HepG2 (cell line): ENCODE measurements around the gene CCT6A. TPM values are rescaled to one million over a fixed set of nuclear protein-coding genes. Genes with fewer than 3 reads are reported as not detected.

Source experiments
- DNMT1 ChIP-seq: sonication (generic); formaldehyde crosslinking; IDR thresholded peaks from 2 replicates; pipeline ENCODE4 v1.5.1; 2020; ENCODE audit warnings: mild to moderate bottlenecking, missing genetic modification reagents
- ELF3 ChIP-seq: IDR thresholded peaks from 2 replicates; pipeline ENCODE4 v1.6.1; 2016; ENCODE audit warnings: missing genetic modification reagents, missing compliant biosample characterization
- GABPA ChIP-seq, 2 experiments: IDR thresholded peaks; 2 replicates each; pipeline ENCODE4 v1.6.1; 2011 to 2016; ENCODE audit warnings: low read depth in 2 of 2, low read length in 1 of 2, missing biosample characterization in 1 of 2, missing genetic modification characterization in 1 of 2
- GPBP1L1 ChIP-seq: sonication (generic); formaldehyde crosslinking; IDR thresholded peaks from 2 replicates; pipeline ENCODE4 v1.5.0; 2020; ENCODE audit warnings: mild to moderate bottlenecking, missing genetic modification reagents
- KDM6A ChIP-seq: IDR thresholded peaks from 2 replicates; pipeline ENCODE4 v1.6.1; 2016; ENCODE audit warnings: low read depth
- MEIS1 ChIP-seq: sonication (generic); formaldehyde crosslinking; IDR thresholded peaks from 2 replicates; pipeline ENCODE4 v1.9.0; 2021; ENCODE audit warnings: mild to moderate bottlenecking, missing genetic modification reagents, moderate library complexity, borderline replicate concordance
- NCOA5 ChIP-seq: sonication (generic); formaldehyde crosslinking; IDR thresholded peaks from 2 replicates; pipeline ENCODE4 v1.4.0; 2020; ENCODE audit warnings: missing genetic modification reagents
- NPAS2 ChIP-seq: sonication (generic); formaldehyde crosslinking; IDR thresholded peaks from 2 replicates; pipeline ENCODE4 v1.8.0; 2022; ENCODE audit warnings: mild to moderate bottlenecking, missing genetic modification reagents, borderline replicate concordance
- POGZ ChIP-seq: sonication (generic); formaldehyde crosslinking; IDR thresholded peaks from 2 replicates; pipeline ENCODE4 v1.4.0; 2020; ENCODE audit warnings: mild to moderate bottlenecking, missing genetic modification reagents
- POLR2AphosphoS5 ChIP-seq: IDR thresholded peaks from 2 replicates; pipeline ENCODE4 v1.6.1; 2012; ENCODE audit warnings: low read depth, low read length
- SMAD1 ChIP-seq: sonication (generic); formaldehyde crosslinking; IDR thresholded peaks from 2 replicates; pipeline ENCODE4 v1.4.0; 2020; ENCODE audit warnings: missing genetic modification reagents, low read depth, mild to moderate bottlenecking, borderline replicate concordance
- SNAI1 ChIP-seq: sonication (generic); formaldehyde crosslinking; IDR thresholded peaks from 2 replicates; pipeline ENCODE4 v1.5.0; 2020; ENCODE audit warnings: mild to moderate bottlenecking, missing genetic modification reagents, borderline replicate concordance
- TAF1 ChIP-seq: sonication (generic); formaldehyde crosslinking; IDR thresholded peaks from 2 replicates; pipeline ENCODE4 v1.4.0; 2020; ENCODE audit warnings: missing genetic modification reagents
- YEATS4 ChIP-seq: sonication (generic); formaldehyde crosslinking; IDR thresholded peaks from 2 replicates; pipeline ENCODE4 v1.4.0; 2020; ENCODE audit warnings: missing genetic modification reagents, borderline replicate concordance
- ZMAT3 ChIP-seq: sonication (generic); formaldehyde crosslinking; conservative IDR thresholded peaks from 2 replicates; pipeline ENCODE4 v1.7.0; 2021; ENCODE audit warnings: missing genetic modification reagents
- ZNF253 ChIP-seq: sonication (generic); formaldehyde crosslinking; IDR thresholded peaks from 2 replicates; pipeline ENCODE4 v1.8.0; 2022; ENCODE audit warnings: mild to moderate bottlenecking, missing genetic modification reagents, borderline replicate concordance
- ZNF547 ChIP-seq: sonication (generic); formaldehyde crosslinking; IDR thresholded peaks from 2 replicates; pipeline ENCODE4 v1.5.1; 2020; ENCODE audit warnings: mild to moderate bottlenecking, missing genetic modification reagents
- ZNF557 ChIP-seq: sonication (generic); formaldehyde crosslinking; IDR thresholded peaks from 2 replicates; pipeline ENCODE4 v1.4.0; 2020; ENCODE audit warnings: missing genetic modification reagents
- ZNF564 ChIP-seq: sonication (generic); formaldehyde crosslinking; IDR thresholded peaks from 2 replicates; pipeline ENCODE4 v1.8.1; 2023; ENCODE audit warnings: mild to moderate bottlenecking, missing genetic modification reagents
- ZNF678 ChIP-seq: sonication (generic); formaldehyde crosslinking; IDR thresholded peaks from 2 replicates; pipeline ENCODE4 v1.4.0; 2020; ENCODE audit warnings: mild to moderate bottlenecking, missing genetic modification reagents
- ZNF737 ChIP-seq: sonication (generic); formaldehyde crosslinking; IDR thresholded peaks from 2 replicates; pipeline ENCODE4 v1.5.0; 2020; ENCODE audit warnings: missing genetic modification reagents, mild to moderate bottlenecking, borderline replicate concordance
- ZNF816 ChIP-seq: sonication (generic); formaldehyde crosslinking; IDR thresholded peaks from 2 replicates; pipeline ENCODE4 v1.8.0; 2022; ENCODE audit warnings: missing genetic modification reagents, mild to moderate bottlenecking, borderline replicate concordance
- polyA plus RNA-seq, 8 experiments: library from polyadenylated mRNA; depleted of rRNA in 3 of 8; stranded (reverse) in 7 of 8; unstranded in 1 of 8; fragments of >200 nt; fragmentation: Illumina TruSeq in 4 of 8; extraction: Trizol in 4 of 8; gene quantifications; 2 replicates each; pipeline versions ENCODE4 v1.2.1 to v1.2.3, GENCODE V29; 2011 to 2016; ENCODE audit warnings: low read depth in 4 of 8, missing spikeins in 1 of 8, mixed read lengths in 1 of 8; ENCODE audit not compliant: insufficient read depth in 1 of 8
- total RNA-seq, 5 experiments: library from RNA; depleted of rRNA; stranded (reverse); fragments of >200 nt; fragmentation: Illumina TruSeq; extraction: Trizol; gene quantifications; 2 replicates each; pipeline ENCODE4 v1.2.3, GENCODE V29; 2016; ENCODE audit warnings: low read depth in 1 of 5
- TF ChIP-seq, protein P1 (sequence below): sonication (generic); formaldehyde crosslinking; IDR thresholded peaks from 2 replicates; pipeline ENCODE4 v1.4.0; 2020; ENCODE audit warnings: missing genetic modification reagents
- TF ChIP-seq, protein P2 (sequence below): sonication (generic); formaldehyde crosslinking; IDR thresholded peaks from 2 replicates; pipeline ENCODE4 v1.8.0; 2022; ENCODE audit warnings: missing genetic modification reagents, mild to moderate bottlenecking, borderline replicate concordance
- TF ChIP-seq, protein P3 (sequence below): sonication (generic); formaldehyde crosslinking; IDR thresholded peaks from 2 replicates; pipeline ENCODE4 v1.5.0; 2020; ENCODE audit warnings: missing genetic modification reagents
- TF ChIP-seq, protein P4 (sequence below): sonication (generic); formaldehyde crosslinking; IDR thresholded peaks from 2 replicates; pipeline ENCODE4 v1.5.0; 2020; ENCODE audit warnings: missing genetic modification reagents

Gene CCT6A
- total and polyA plus RNA-seq, 2 of the 13 experiments (the other 11 are each of a cell fraction or from before 2014, with no cell fraction given), result 219 to 292 TPM

DNA sequence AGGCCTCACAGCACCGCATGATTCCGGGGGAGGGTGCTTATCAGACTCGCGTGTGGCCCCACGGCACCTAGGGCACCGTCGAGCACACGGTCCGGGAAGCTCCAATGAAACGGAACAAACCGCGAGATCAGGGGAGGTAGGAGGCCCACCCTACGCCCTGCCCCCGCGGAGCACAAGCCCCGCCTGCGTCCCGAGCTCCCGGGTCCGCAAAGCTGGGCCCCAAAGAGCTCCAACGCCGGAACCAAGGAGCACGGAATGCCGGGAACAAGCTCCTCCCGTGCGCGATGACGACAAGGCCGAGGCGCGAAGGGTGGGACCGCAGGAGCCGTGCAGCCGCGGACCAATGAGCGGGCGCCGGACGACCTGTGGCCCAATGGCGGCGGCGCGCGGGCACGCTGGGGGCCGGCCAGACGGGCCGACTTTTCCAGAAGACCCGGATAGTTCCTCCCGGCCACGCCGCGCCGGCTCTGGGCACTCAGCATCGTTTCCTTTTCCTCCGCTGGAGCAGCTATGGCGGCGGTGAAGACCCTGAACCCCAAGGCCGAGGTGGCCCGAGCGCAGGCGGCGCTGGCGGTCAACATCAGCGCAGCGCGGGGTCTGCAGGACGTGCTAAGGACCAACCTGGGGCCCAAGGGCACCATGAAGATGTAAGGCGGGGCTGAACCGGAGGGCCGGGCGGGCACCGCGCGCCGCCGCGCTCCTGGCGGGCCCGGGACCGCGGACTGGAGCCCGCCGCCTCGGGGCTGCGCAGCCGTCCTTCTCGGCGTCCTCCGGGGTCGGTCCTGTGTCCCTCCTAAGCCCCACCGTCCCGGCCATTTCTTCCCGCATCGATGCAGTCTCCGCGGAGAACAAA, at the start of gene CCT6A, which contains the start of gene PSPH (continued):
- TF ChIP-seq ZNF564 (CRISPR knock-in tag) (no peak; the same call in 1 of the 2 replicates), POLR2AphosphoS5 (peak; percentile 76), MEIS1 (CRISPR knock-in tag) (peak; percentile 49; the same call in 1 of the 2 replicates), POGZ (CRISPR knock-in tag) (peak; percentile 95), ZNF816 (no peak; the same call in 1 of the 2 replicates), SNAI1 (CRISPR knock-in tag) (no peak), ZNF557 (0 out of 2 replicates have a peak, but pooled peaks have one; percentile 32), ZNF737 (CRISPR knock-in tag) (no peak), YEATS4 (peak; percentile 92), ZNF547 (peak; percentile 90), DNMT1 (CRISPR knock-in tag) (no peak), NCOA5 (CRISPR knock-in tag) (no peak), ELF3 (CRISPR knock-in tag) (peak; percentile 88), GABPA (IDR thresholded peaks at IDR 0.05; ENCODE audit: low read depth, low read length) (peak; percentile 42), GABPA (CRISPR knock-in tag; IDR thresholded peaks at IDR 0.05; ENCODE audit: low read depth) (peak; percentile 79), KDM6A (CRISPR knock-in tag) (peak; percentile 58; the same call in 1 of the 2 replicates), TAF1 (peak; percentile 90), GPBP1L1 (no peak), SMAD1 (peak; percentile 37; the same call in 1 of the 2 replicates), NPAS2 (no peak), ZNF253 (CRISPR knock-in tag) (0 out of 2 replicates have a peak, but pooled peaks have one; percentile 68), ZNF678 (no peak; the same call in 1 of the 2 replicates), ZMAT3 (CRISPR knock-in tag) (peak; percentile 81; the same call in 1 of the 2 replicates)
- TF ChIP-seq, protein P1, sequence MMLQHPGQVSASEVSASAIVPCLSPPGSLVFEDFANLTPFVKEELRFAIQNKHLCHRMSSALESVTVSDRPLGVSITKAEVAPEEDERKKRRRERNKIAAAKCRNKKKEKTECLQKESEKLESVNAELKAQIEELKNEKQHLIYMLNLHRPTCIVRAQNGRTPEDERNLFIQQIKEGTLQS (CRISPR knock-in tag), result peak; percentile 55
- TF ChIP-seq, protein P2, sequence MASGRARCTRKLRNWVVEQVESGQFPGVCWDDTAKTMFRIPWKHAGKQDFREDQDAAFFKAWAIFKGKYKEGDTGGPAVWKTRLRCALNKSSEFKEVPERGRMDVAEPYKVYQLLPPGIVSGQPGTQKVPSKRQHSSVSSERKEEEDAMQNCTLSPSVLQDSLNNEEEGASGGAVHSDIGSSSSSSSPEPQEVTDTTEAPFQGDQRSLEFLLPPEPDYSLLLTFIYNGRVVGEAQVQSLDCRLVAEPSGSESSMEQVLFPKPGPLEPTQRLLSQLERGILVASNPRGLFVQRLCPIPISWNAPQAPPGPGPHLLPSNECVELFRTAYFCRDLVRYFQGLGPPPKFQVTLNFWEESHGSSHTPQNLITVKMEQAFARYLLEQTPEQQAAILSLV, result peak; percentile 62; the same call in 1 of the 2 replicates
- TF ChIP-seq, protein P3, sequence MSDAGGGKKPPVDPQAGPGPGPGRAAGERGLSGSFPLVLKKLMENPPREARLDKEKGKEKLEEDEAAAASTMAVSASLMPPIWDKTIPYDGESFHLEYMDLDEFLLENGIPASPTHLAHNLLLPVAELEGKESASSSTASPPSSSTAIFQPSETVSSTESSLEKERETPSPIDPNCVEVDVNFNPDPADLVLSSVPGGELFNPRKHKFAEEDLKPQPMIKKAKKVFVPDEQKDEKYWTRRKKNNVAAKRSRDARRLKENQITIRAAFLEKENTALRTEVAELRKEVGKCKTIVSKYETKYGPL (CRISPR knock-in tag), result no peak
- TF ChIP-seq, protein P4, sequence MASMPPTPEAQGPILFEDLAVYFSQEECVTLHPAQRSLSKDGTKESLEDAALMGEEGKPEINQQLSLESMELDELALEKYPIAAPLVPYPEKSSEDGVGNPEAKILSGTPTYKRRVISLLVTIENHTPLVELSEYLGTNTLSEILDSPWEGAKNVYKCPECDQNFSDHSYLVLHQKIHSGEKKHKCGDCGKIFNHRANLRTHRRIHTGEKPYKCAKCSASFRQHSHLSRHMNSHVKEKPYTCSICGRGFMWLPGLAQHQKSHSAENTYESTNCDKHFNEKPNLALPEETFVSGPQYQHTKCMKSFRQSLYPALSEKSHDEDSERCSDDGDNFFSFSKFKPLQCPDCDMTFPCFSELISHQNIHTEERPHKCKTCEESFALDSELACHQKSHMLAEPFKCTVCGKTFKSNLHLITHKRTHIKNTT (CRISPR knock-in tag), result no peak
